ENCODE measurements around the gene MRPL48. TPM values are rescaled to one million over a fixed set of nuclear protein-coding genes. Genes with fewer than 3 reads are reported as not detected.

The MRPL48 gene
- total and polyA plus RNA-seq, 2 of the 8 experiments (the other 6 are each of a cell fraction or from before 2014, with no cell fraction given), result 34.9 to 59.9 TPM

DNA sequence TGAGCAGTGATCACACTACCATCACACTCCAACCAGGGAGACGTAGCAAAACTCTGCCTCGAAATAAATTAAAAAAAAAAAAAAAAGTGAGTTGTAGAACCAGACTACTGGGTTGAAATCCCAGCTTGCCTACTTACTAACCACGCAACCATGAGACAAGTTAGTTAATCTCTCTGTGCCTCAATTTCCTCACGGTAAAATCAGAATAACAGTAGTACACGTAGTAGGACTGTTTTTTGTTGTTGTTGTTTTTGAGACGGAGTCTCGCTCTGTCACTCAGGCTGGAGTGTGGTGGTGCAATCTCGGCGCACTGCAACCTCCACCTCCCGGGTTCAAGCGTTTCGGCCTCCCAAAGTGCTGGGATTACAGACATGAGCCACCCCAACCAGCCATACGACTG lies 41.0 kb upstream of the MRPL48 start:
- H3K27me3 ChIP-seq (replicated peaks in 1 of 4; ENCODE audit: control insufficient read depth in 3 of 4, extremely low read depth in 1 of 4, insufficient read depth in 3 of 4, low read length in 3 of 4), result no peaks in the 10 kb centered on the region

More for the DNA sequence above, 41.0 kb upstream of the MRPL48 start:
- FAIRE-seq (no peak), DNase-seq (ENCODE audit: low read depth in 1 of 2, low spot score in 2 of 2) (no peak)
- CTCF ChIA-PET (ENCODE audit: partially characterized antibody), result interaction anchor here (0.6 to 2.2 kb wide), 6 partner anchors 17 to 598 kb away, joined by 3 to 8 read pairs (median 3); no protein-coding TSS in a partner anchor
- no peak overlapping the region for H2BK5ac ChIP-seq (ENCODE audit: low read depth, low read length)
- H4K5ac ChIP-seq (ENCODE audit: insufficient read length, low read depth, low read length), result no peak overlapping the region
- 94% methylated on average over 13 of the region's 13 CpGs; no CpG with 5 or more reads in 1 of the 2 experiments for WGBS, 2 experiments (ENCODE audit: extremely low coverage in 1 of 2, insufficient coverage in 1 of 2, insufficient read length in 1 of 2, insufficient replicate concordance in 2 of 2, low coverage in 1 of 2, low lambda C conversion rate in 2 of 2, missing lambda C conversion rate in 1 of 2)
- H3K23me2 ChIP-seq (ENCODE audit: low read depth, low read length), result no peaks in the 10 kb centered on the region
- H3K14ac ChIP-seq (ENCODE audit: insufficient read length), result no peak overlapping the region
- no peak for TF ChIP-seq CBX8 (IDR thresholded peaks at IDR 0.05; ENCODE audit: borderline replicate concordance, low read depth, low read length)
- TF ChIP-seq ASH2L (IDR thresholded peaks at IDR 0.05; ENCODE audit: low read length), result no peak
- no peak for TF ChIP-seq POLR2AphosphoS5 (IDR thresholded peaks at IDR 0.05; ENCODE audit: low read depth, low read length)
- no peak for TF ChIP-seq TEAD4 (IDR thresholded peaks at IDR 0.05; ENCODE audit: low read depth, low read length)
- TF ChIP-seq, protein P1, sequence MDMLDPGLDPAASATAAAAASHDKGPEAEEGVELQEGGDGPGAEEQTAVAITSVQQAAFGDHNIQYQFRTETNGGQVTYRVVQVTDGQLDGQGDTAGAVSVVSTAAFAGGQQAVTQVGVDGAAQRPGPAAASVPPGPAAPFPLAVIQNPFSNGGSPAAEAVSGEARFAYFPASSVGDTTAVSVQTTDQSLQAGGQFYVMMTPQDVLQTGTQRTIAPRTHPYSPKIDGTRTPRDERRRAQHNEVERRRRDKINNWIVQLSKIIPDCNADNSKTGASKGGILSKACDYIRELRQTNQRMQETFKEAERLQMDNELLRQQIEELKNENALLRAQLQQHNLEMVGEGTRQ (IDR thresholded peaks at IDR 0.05; ENCODE audit: low read length), result no peak
- TF ChIP-seq, protein P2, sequence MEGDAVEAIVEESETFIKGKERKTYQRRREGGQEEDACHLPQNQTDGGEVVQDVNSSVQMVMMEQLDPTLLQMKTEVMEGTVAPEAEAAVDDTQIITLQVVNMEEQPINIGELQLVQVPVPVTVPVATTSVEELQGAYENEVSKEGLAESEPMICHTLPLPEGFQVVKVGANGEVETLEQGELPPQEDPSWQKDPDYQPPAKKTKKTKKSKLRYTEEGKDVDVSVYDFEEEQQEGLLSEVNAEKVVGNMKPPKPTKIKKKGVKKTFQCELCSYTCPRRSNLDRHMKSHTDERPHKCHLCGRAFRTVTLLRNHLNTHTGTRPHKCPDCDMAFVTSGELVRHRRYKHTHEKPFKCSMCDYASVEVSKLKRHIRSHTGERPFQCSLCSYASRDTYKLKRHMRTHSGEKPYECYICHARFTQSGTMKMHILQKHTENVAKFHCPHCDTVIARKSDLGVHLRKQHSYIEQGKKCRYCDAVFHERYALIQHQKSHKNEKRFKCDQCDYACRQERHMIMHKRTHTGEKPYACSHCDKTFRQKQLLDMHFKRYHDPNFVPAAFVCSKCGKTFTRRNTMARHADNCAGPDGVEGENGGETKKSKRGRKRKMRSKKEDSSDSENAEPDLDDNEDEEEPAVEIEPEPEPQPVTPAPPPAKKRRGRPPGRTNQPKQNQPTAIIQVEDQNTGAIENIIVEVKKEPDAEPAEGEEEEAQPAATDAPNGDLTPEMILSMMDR (IDR thresholded peaks at IDR 0.05; ENCODE audit: control extremely low read depth in 1 of 3, insufficient read depth in 1 of 3, low read depth in 1 of 3, low read length in 3 of 3), result no peak
- H3K18ac ChIP-seq (ENCODE audit: extremely low read depth, low read length), result no peak overlapping the region
- H3K4me2 ChIP-seq (ENCODE audit: insufficient read depth in 1 of 2, low read depth in 2 of 2, low read length in 2 of 2), result no peak overlapping the region
- H2AK5ac ChIP-seq (ENCODE audit: low read depth, low read length), result no peak overlapping the region
- POLR2A ChIA-PET (ENCODE audit: partially characterized antibody), result interaction anchor here (0.6 to 1.8 kb wide), 4 partner anchors 9 to 488 kb away, joined by 3 to 4 read pairs (median 3); no protein-coding TSS in a partner anchor
- H3K9ac ChIP-seq (replicated peaks in 1 of 4; ENCODE audit: extremely low read depth in 1 of 4, low read depth in 3 of 4, low read length in 3 of 4), result no peak overlapping the region
- no peak overlapping the region for H2BK120ac ChIP-seq (replicated peaks; ENCODE audit: low read depth, low read length)
- peak overlapping the region; percentile 81; the same call in 1 of the 2 replicates for H4K8ac ChIP-seq (ENCODE audit: extremely low read depth, insufficient read depth, low read length)
- no peak overlapping the region for H3K4ac ChIP-seq (replicated peaks; ENCODE audit: insufficient read length, low read depth, low read length)
- no peak overlapping the region for H3K4me3 ChIP-seq (ENCODE audit: extremely low read depth in 1 of 4, insufficient read depth in 2 of 4, low read depth in 3 of 4, low read length in 4 of 4)
- H3K9me3 ChIP-seq (ENCODE audit: insufficient read depth in 2 of 2, low read depth in 1 of 2, low read length in 1 of 2), result no peaks in the 10 kb centered on the region
- no peak overlapping the region for H3K23ac ChIP-seq (ENCODE audit: insufficient read length)
- peaks cover 32% of the 10 kb centered on the region for H3K79me1 ChIP-seq (ENCODE audit: low read depth, low read length)
- H4K20me1 ChIP-seq (replicated peaks in 1 of 2; ENCODE audit: control insufficient read depth in 1 of 2, insufficient read depth in 2 of 2, low read length in 2 of 2), result peaks cover 5 to 16% of the 10 kb centered on the region in 2 experiments
- H2BK20ac ChIP-seq (ENCODE audit: low read length), result no peak overlapping the region
- H2BK12ac ChIP-seq (ENCODE audit: low read depth, low read length), result no peak overlapping the region
- no peak overlapping the region for H2AFZ ChIP-seq (ENCODE audit: low read length)
- no peak overlapping the region for H2BK15ac ChIP-seq (ENCODE audit: low read length)
- H4K91ac ChIP-seq (replicated peaks; ENCODE audit: insufficient read length, low read length), result no peak overlapping the region
- H3K79me2 ChIP-seq (ENCODE audit: control insufficient read depth in 1 of 2, insufficient read depth in 2 of 2, low read length in 2 of 2), result peaks cover 22 to 90% of the 10 kb centered on the region in 2 experiments
- H3K56ac ChIP-seq (replicated peaks; ENCODE audit: insufficient read length, low read depth, low read length), result no peak overlapping the region
- H3K36me3 ChIP-seq (ENCODE audit: control insufficient read depth in 2 of 4, insufficient read depth in 4 of 4, low read length in 3 of 4), result no peaks in the 10 kb centered on the region
- no peaks in the 10 kb centered on the region for H3K4me1 ChIP-seq (replicated peaks in 1 of 4; ENCODE audit: control insufficient read depth in 3 of 4, insufficient read depth in 4 of 4, low read length in 3 of 4)
- no peak overlapping the region for H3K27ac ChIP-seq (ENCODE audit: low read depth, low read length)
